Endothelial cell of umbilical vein (primary cell): Measurements from ENCODE around the gene ATP6V1F. TPM values are rescaled to one million over a fixed set of nuclear protein-coding genes. Genes with fewer than 3 reads are reported as not detected.

Experiments
- BruUV-seq: library from RNA; stranded (reverse); fragments of 400-500 nt; replicated peaks from 2 replicates; lab custom pipeline; 2021; lab: Mats Ljungman, UMichigan
- CTCF ChIA-PET: fragments of 300-600, 350-600 bp; sonication (Branson Sonifier 250); formaldehyde crosslinking; loops from one replicate; lab custom pipeline; 2021; ENCODE audit warnings: antibody characterized with exemption, inconsistent platforms; lab: Charles Lee
- POLR2A ChIA-PET: fragments of 300-600, 350-600 bp; sonication (Branson Sonifier 250); formaldehyde crosslinking; loops from one replicate; lab custom pipeline; 2021; ENCODE audit warnings: antibody characterized with exemption, inconsistent platforms; lab: Charles Lee
- DNase-seq: peaks from one replicate; pipeline ENCODE4 v3.0.0-alpha.2; 2011; ENCODE audit warnings: low read depth, low spot score
- FAIRE-seq: peaks from 2 replicates; lab custom pipeline; 2011; peaks lifted over from hg19 to GRCh38; lab: Jason Lieb, UNC
- H2AFZ ChIP-seq: 2 replicates; pipeline ENCODE4 v1.6.0; 2012; ENCODE audit warnings: low read depth, low read length, control low read depth, inconsistent platforms
- H3K27ac ChIP-seq: 2 replicates; pipeline ENCODE4 v1.5.1; 2011; ENCODE audit warnings: low read depth, mild to moderate bottlenecking, control low read depth, low read length, moderate library complexity; ENCODE audit not compliant: insufficient read depth
- H3K27me3 ChIP-seq, 2 experiments: 2 replicates each; pipeline versions ENCODE4 v1.6.0 to v1.6.1; 2011; ENCODE audit warnings: low read length in 2 of 2, mixed read lengths in 1 of 2; ENCODE audit not compliant: control insufficient read depth in 2 of 2, insufficient read depth in 2 of 2
- H3K36me3 ChIP-seq, 2 experiments: 2 replicates in 1 of 2; 3 replicates in 1 of 2; pipeline ENCODE4 v1.5.1; 2011; ENCODE audit warnings: low read length in 2 of 2, mild to moderate bottlenecking in 1 of 2, moderate library complexity in 1 of 2; ENCODE audit not compliant: control insufficient read depth in 2 of 2, insufficient read depth in 2 of 2; ENCODE audit errors: extremely low read depth in 1 of 2
- H3K4me1 ChIP-seq: 3 replicates; pipeline ENCODE4 v1.5.1; 2011; ENCODE audit warnings: mild to moderate bottlenecking, low read length; ENCODE audit not compliant: control insufficient read depth, insufficient read depth; ENCODE audit errors: extremely low read depth
- H3K4me2 ChIP-seq: 2 replicates; pipeline ENCODE4 v1.6.1; 2011; ENCODE audit warnings: low read length, control low read depth, mixed read lengths; ENCODE audit not compliant: insufficient read depth
- H3K4me3 ChIP-seq, 3 experiments: fragments of 200-600 bp in 1 of 3; sonication (generic), shearing (Covaris generic) in 1 of 3; replicated peaks in 1 of 3; 2 replicates each; pipeline ENCODE4 v1.5.1; 2011 to 2016; ENCODE audit warnings: control low read depth in 3 of 3, low read length in 3 of 3, mild to moderate bottlenecking in 2 of 3, inconsistent platforms in 1 of 3, low read depth in 1 of 3, moderate library complexity in 1 of 3; ENCODE audit not compliant: insufficient read depth in 1 of 3
- H3K79me2 ChIP-seq: 2 replicates; pipeline ENCODE4 v1.6.0; 2012; ENCODE audit warnings: low read length, inconsistent platforms; ENCODE audit not compliant: control insufficient read depth, insufficient read depth
- H3K9ac ChIP-seq: replicated peaks from 2 replicates; pipeline ENCODE3; 2011; ENCODE audit warnings: low read length, control low read depth; ENCODE audit not compliant: insufficient read depth; ENCODE audit errors: extremely low read depth
- H3K9me1 ChIP-seq: replicated peaks from 3 replicates; pipeline ENCODE4 v1.6.0; 2011; ENCODE audit warnings: mild to moderate bottlenecking, low read length; ENCODE audit not compliant: control insufficient read depth, insufficient read depth; ENCODE audit errors: extremely low read depth
- H3K9me3 ChIP-seq: replicated peaks from 2 replicates; pipeline ENCODE4 v1.5.1; 2012; ENCODE audit warnings: low read length, inconsistent platforms; ENCODE audit not compliant: control insufficient read depth, insufficient read depth
- H4K20me1 ChIP-seq: replicated peaks from 2 replicates; pipeline ENCODE3; 2011; ENCODE audit warnings: mild to moderate bottlenecking, low read length; ENCODE audit not compliant: control insufficient read depth, insufficient read depth; ENCODE audit errors: extremely low read depth
- CTCF ChIP-seq, 2 donors: IDR thresholded peaks; 1 replicate in 1 of 2; 2 replicates in 1 of 2; pipeline ENCODE4 v1.5.1; 2011; ENCODE audit warnings: low read length in 2 of 2, mild to moderate bottlenecking in 2 of 2, moderate library complexity in 2 of 2, control low read depth in 1 of 2, inconsistent platforms in 1 of 2, low read depth in 1 of 2; ENCODE audit not compliant: insufficient read depth in 1 of 2; ENCODE audit errors: extremely low read depth in 1 of 2
- EZH2 ChIP-seq: IDR thresholded peaks from 2 replicates; pipeline ENCODE4 v1.6.1; 2012; ENCODE audit warnings: borderline replicate concordance, low read depth, mild to moderate bottlenecking, moderate library complexity, low read length, inconsistent platforms; ENCODE audit not compliant: severe bottlenecking
- FOS ChIP-seq: IDR thresholded peaks from 2 replicates; pipeline ENCODE4 v1.6.1; 2011; ENCODE audit warnings: mild to moderate bottlenecking, low read length, moderate library complexity, borderline replicate concordance; ENCODE audit not compliant: insufficient read depth
- GATA2 ChIP-seq: IDR thresholded peaks from 2 replicates; pipeline ENCODE4 v1.7.0; 2011; ENCODE audit warnings: low read depth, mild to moderate bottlenecking, moderate library complexity, mixed read lengths, low read length; ENCODE audit not compliant: insufficient read length, insufficient read depth
- JUN ChIP-seq: IDR thresholded peaks from 2 replicates; pipeline ENCODE4 v1.6.1; 2011; ENCODE audit warnings: borderline replicate concordance, low read depth; ENCODE audit not compliant: insufficient read length, insufficient read depth
- MAX ChIP-seq: IDR thresholded peaks from 2 replicates; pipeline ENCODE4 v1.6.1; 2011; ENCODE audit not compliant: insufficient read depth, insufficient read length
- MYC ChIP-seq: IDR thresholded peaks from one replicate; pipeline ENCODE4 v1.6.1; 2011; ENCODE audit warnings: mild to moderate bottlenecking, low read depth, low read length
- POLR2A ChIP-seq: IDR thresholded peaks from 2 replicates; pipeline ENCODE4 v1.6.1; 2012; ENCODE audit warnings: low read depth, mild to moderate bottlenecking, control low read depth, low read length
- POLR2AphosphoS5 ChIP-seq: IDR thresholded peaks from 2 replicates; pipeline ENCODE4 v1.6.1; 2012; ENCODE audit warnings: low read depth, mild to moderate bottlenecking, control low read depth, low read length, moderate library complexity; ENCODE audit not compliant: insufficient read depth
- dilution Hi-C: fragments of 300-500 bp; cut with MboI; formaldehyde crosslinking; loops from one replicate; pipeline ENCODE4 v1.15.0; 2019; ENCODE audit warnings: low sequenced_read_pairs; ENCODE audit not compliant: extremely low pct_ligation_motif_present
- intact Hi-C: fragments of 100-400 bp; cut with micrococcal nuclease; formaldehyde crosslinking; loops from one replicate; pipeline ENCODE4 v1.10.0; 2022
- polyA plus RNA-seq, 4 experiments: library from polyadenylated mRNA; depleted of rRNA in 3 of 4; stranded (reverse) in 3 of 4; unstranded in 1 of 4; fragments of >200 nt; gene quantifications; 2 replicates each; pipeline versions ENCODE4 v1.2.1 to v1.2.3, GENCODE V29; 2011 to 2012; ENCODE audit warnings: missing spikeins in 1 of 4
- total RNA-seq: library from RNA; stranded (reverse); gene quantifications from 2 replicates; pipeline ENCODE4 v1.2.3, GENCODE V29; 2021

Gene ATP6V1F
- total and polyA plus RNA-seq, 2 donors (not counting 3 experiments of a cell fraction or from before 2014, with no cell fraction given), result 156 to 360 TPM

- H3K9ac ChIP-seq, result no peak overlapping the region
- ChIA-PET CTCF (interaction anchor here (1.0 to 3.6 kb wide), 11 partner anchors 13 to 458 kb away, joined by 3 to 42 read pairs (median 10); partner anchors contain the start of genes ATP6V1F and CCDC136), POLR2A (no interaction called here)
- H3K9me1 ChIP-seq, result no peaks in the 10 kb centered on the region
- BruUV-seq, result no TSS peak
- H3K4me3 ChIP-seq, result no peak overlapping the region
- no peak overlapping the region for H2AFZ ChIP-seq
- H3K9me3 ChIP-seq, result no peaks in the 10 kb centered on the region
- no peaks in the 10 kb centered on the region for H3K36me3 ChIP-seq
- dilution Hi-C loops (no loop called here), intact Hi-C loops (loop anchor here (5.0 kb wide), 3 partner anchors 115 to 455 kb away; partner anchors contain the start of gene METTL2B)
- FAIRE-seq (no peak), DNase-seq (no peak)
- H3K79me2 ChIP-seq, result no peaks in the 10 kb centered on the region
- no peak overlapping the region for H3K4me2 ChIP-seq
- H3K27me3 ChIP-seq, result no peaks in the 10 kb centered on the region
- H3K4me1 ChIP-seq, result no peaks in the 10 kb centered on the region
- no peaks in the 10 kb centered on the region for H4K20me1 ChIP-seq
- TF ChIP-seq MYC (no peak), EZH2 (no peak), CTCF (IDR thresholded peaks at IDR 0.05; ENCODE audit: extremely low read depth in 1 of 2, insufficient read depth in 1 of 2, low read depth in 1 of 2, low read length in 2 of 2) (no peak), JUN (no peak), POLR2A (no peak), FOS (no peak), MAX (no peak), POLR2AphosphoS5 (no peak), GATA2 (no peak)
- H3K27ac ChIP-seq, result no peak overlapping the region
These were observed 19.5 kb downstream of the ATP6V1F start for GRCh38 chr7:128882134-128882533.
